ENCODE results near the gene TLK2.
"Not testable (repeated sequence)": the region's sequence is repeated elsewhere in the genome, so short reads cannot be mapped to it uniquely, and the experiment has no call there.

Gene TLK2

DNA sequence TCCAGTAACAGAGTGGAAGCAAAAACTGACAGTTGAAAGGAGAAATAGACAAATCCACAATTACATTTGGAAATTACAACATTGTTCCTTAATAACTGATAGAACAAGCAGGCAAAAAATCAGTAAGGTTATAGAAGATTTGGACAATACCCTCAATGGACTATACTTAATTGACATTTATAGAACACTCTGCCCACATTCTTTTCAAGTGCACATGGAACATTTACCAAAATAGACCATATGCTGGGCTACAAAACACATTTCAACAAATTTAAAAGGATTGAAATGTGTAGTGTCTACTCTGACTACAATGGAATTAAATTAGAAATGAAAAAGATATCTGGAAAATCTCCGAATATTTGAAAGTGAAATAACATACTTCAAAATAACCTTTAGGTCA is 21.8 kb downstream of the TLK2 start:
- not testable (repeated sequence) for H3K36me3 Mint-ChIP-seq (ENCODE audit: low read depth); H3K27ac Mint-ChIP-seq

DNA sequence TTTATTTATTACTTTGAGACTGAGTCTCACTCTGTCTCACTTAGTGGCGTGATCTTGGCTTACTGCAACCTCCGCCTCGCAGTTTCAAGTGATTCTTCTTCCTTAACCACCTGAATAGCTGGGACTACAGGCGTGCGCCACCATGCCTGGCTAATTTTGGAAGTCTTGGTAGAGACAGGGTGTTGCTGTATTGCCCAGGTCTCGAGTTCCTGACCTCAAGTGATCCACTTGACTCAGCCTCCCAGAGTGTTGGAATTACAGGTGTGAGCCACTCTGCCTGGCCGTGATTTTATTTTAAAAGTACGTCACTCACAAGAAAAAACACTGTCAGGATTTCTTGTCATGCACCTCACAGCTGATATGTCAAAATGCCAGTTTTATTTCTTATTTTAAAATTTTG is 26.2 kb downstream of the TLK2 start:
- H3K9me3 Mint-ChIP-seq; H3K36me3 Mint-ChIP-seq (ENCODE audit: low read depth); H3K27ac Mint-ChIP-seq; H3K27me3 Mint-ChIP-seq (ENCODE audit: low read depth); H3K4me3 Mint-ChIP-seq: not testable (repeated sequence)
- peaks cover 12% of the 10 kb centered on the region for H3K4me1 Mint-ChIP-seq

More for the DNA sequence above, 21.8 kb downstream of the TLK2 start:
- H3K9me3 Mint-ChIP-seq; H3K4me3 Mint-ChIP-seq; H3K27me3 Mint-ChIP-seq (ENCODE audit: low read depth); H3K4me1 Mint-ChIP-seq: not testable (repeated sequence)

DNA sequence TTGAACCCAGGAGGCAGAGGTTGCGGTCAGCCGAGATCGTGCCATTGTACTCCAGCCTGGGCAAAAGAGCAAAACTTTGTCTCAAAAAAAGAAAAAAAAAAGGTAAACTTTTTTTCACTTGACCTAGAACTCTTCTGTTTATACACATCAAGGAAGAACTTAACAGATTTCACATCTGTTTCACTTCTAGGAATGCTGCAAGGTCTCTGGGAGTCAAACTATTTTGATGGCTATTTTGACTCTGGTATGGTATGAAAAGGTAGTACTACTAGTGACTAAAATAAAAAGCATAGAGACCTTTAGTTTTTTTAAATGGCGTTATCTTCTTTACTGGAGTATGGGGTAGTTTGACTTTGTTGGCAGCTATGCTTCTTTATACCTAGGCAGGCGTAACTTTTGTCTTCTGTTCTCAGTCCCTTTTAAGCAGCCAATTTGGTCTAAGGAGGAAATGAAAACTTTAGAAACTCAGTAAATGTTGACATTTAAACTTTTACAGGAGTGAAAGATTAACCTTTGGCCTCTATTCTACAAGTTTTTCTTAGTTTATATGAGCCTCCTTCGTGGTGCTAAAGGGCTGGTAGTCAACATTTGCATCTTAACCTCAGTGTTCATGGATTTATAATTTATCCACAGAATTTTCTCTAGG is 28.7 kb downstream of the TLK2 start:
- not testable (repeated sequence) for H3K36me3 Mint-ChIP-seq (ENCODE audit: low read depth); H3K9me3 Mint-ChIP-seq; H3K27me3 Mint-ChIP-seq (ENCODE audit: low read depth); H3K4me3 Mint-ChIP-seq
- peaks cover 12% of the 10 kb centered on the region for H3K4me1 Mint-ChIP-seq
- H3K27ac Mint-ChIP-seq: peak overlapping the region; percentile 41 to 68 (median 55)

DNA sequence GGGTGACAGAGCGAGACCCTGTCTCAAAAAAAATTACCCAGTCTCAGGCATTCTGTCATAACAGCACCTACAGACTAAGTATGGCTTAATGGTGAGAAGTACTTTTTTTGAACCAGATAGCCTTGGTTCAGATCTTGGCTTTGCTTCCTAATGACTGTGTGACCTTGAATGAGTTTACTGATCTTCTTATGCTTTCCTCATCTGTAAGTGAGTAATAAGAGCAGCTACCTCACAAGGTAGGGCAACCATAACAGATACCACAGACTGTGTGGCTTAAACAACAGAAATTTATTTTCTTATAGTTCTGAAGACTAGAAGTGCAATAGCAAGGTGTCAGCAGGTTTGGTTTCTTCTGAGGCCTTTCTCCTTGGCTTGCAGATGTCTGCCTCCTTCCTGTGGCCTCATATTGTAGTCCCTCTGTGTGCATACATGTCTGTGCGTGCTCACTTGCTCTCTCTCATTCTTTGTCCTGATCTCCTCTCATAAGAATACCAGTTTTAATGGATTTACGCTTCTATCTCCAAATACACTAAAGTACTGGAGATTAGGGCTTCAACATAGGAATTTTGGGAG is 31.7 kb downstream of the TLK2 start:
- not testable (repeated sequence) for H3K27ac Mint-ChIP-seq; H3K9me3 Mint-ChIP-seq; H3K27me3 Mint-ChIP-seq (ENCODE audit: low read depth); H3K4me3 Mint-ChIP-seq
- Mint-ChIP-seq H3K4me1 (peaks cover 12% of the 10 kb centered on the region), H3K36me3 (ENCODE audit: low read depth) (peaks cover 12% of the 10 kb centered on the region)

DNA sequence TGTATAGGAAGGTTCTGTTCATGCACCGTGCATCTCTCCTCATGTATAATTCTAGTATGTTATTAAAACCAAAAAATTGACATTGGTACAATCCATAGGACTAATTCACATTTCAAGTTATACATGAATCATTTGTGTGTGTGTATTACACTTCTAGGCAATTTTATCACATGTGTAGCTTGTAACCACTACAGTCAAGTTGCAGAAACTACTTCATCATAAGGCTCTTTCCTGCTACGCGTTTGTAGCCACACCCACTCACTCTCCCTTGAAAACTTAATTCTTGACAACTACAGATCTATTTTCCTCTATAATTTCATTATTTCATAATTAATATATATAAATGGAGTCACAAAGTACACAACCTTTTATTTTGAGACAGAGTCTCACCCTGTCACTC is 32.4 kb downstream of the TLK2 start:
- H3K4me3 Mint-ChIP-seq; H3K27me3 Mint-ChIP-seq (ENCODE audit: low read depth); H3K9me3 Mint-ChIP-seq; H3K27ac Mint-ChIP-seq: not testable (repeated sequence)
- H3K36me3 Mint-ChIP-seq (ENCODE audit: low read depth): peaks cover 13% of the 10 kb centered on the region
- H3K4me1 Mint-ChIP-seq: peaks cover 12% of the 10 kb centered on the region

DNA sequence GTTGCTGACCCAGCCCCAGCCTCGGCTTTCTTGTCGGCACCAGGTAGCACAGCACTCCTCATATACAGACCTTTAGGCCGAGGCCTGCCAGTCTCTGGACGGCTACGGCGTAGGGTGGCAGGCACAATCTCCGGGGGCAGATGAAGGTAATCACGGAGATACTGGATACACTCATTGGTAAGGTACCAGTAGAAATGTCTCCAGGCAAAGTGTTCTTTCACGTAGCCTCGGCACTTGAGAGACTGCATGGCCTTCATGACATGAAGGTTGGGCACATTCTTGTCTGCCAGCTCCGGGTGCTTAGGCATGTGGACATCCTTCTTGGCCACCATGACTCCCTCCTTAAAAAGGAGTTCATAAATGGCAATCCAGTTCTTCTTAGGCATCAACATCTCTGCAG is 37.8 kb downstream of the TLK2 start:
- not testable (repeated sequence) for H3K27me3 Mint-ChIP-seq (ENCODE audit: low read depth); H3K9me3 Mint-ChIP-seq; H3K4me1 Mint-ChIP-seq; H3K4me3 Mint-ChIP-seq; H3K27ac Mint-ChIP-seq
- H3K36me3 Mint-ChIP-seq (ENCODE audit: low read depth): peaks cover 31% of the 10 kb centered on the region

- peaks cover 38% of the 10 kb centered on the region for H3K36me3 Mint-ChIP-seq (ENCODE audit: low read depth)
- not testable (repeated sequence) for H3K4me3 Mint-ChIP-seq; H3K27ac Mint-ChIP-seq; H3K9me3 Mint-ChIP-seq; H3K27me3 Mint-ChIP-seq (ENCODE audit: low read depth); H3K4me1 Mint-ChIP-seq
Observed at GRCh38 chr17:62521295-62521694, 42.7 kb downstream of the TLK2 start.

DNA sequence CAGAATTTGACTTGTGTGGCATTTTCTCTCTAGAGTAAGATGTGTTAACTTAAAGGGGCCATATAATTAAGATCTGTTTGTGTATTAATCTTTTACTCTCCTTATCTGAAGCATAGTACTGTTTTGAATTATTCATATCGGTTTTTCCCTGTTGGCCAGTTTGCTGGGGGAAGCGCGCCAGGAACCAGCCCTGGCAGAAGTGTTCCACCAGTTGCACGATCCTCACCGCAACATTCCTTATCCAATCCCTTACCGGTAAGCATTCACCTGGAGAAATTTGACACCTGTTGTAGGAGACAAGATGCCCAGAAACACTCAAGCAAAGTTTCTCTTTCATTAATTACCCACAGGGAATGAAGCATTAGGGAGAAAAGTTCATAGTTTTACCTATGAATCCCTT is 45.5 kb downstream of the TLK2 start:
- H3K4me1 Mint-ChIP-seq: not testable (repeated sequence)

GRCh38 chr17:62525317-62525716 is 46.7 kb downstream of the TLK2 start:
- H3K4me1 Mint-ChIP-seq; H3K4me3 Mint-ChIP-seq; H3K27me3 Mint-ChIP-seq (ENCODE audit: low read depth); H3K27ac Mint-ChIP-seq; H3K9me3 Mint-ChIP-seq: not testable (repeated sequence)
- peaks cover 55% of the 10 kb centered on the region for H3K36me3 Mint-ChIP-seq (ENCODE audit: low read depth)

More for the DNA sequence above, 45.5 kb downstream of the TLK2 start:
- not testable (repeated sequence) for H3K4me3 Mint-ChIP-seq; H3K9me3 Mint-ChIP-seq; H3K27me3 Mint-ChIP-seq (ENCODE audit: low read depth); H3K27ac Mint-ChIP-seq
- H3K36me3 Mint-ChIP-seq (ENCODE audit: low read depth): peaks cover 51% of the 10 kb centered on the region

- Mint-ChIP-seq H3K9me3 (peaks cover 16% of the 10 kb centered on the region), H3K36me3 (ENCODE audit: low read depth) (peaks cover 61% of the 10 kb centered on the region)
- not testable (repeated sequence) for H3K27me3 Mint-ChIP-seq (ENCODE audit: low read depth); H3K4me3 Mint-ChIP-seq; H3K4me1 Mint-ChIP-seq; H3K27ac Mint-ChIP-seq
Observed at GRCh38 chr17:62530936-62531335, 52.3 kb downstream of the TLK2 start.

- not testable (repeated sequence) for H3K27ac Mint-ChIP-seq; H3K9me3 Mint-ChIP-seq; H3K4me1 Mint-ChIP-seq; H3K27me3 Mint-ChIP-seq (ENCODE audit: low read depth); H3K4me3 Mint-ChIP-seq
- peaks cover 63% of the 10 kb centered on the region for H3K36me3 Mint-ChIP-seq (ENCODE audit: low read depth)
Observed at GRCh38 chr17:62536557-62536956, 57.9 kb downstream of the TLK2 start.

DNA sequence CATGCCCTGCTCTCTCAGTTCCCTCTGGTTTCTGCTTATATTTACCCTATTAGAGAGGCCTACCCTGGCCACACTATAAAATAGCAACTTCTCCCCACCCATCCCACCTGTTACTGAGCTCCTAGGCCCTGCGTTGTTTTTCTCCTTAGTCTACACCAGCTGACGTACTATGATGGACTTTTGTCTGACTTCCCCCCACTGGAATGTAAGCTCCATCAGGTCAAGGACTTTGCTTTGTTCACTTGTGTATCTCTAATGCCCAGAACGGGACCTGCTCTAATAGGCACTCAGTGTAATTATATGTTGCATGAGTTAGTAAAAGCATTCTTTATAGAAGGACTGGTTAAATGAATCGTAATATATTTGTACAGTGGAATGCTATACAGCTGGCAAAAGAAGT is 62.4 kb downstream of the TLK2 start:
- H3K27ac Mint-ChIP-seq; H3K4me1 Mint-ChIP-seq; H3K4me3 Mint-ChIP-seq; H3K9me3 Mint-ChIP-seq; H3K27me3 Mint-ChIP-seq (ENCODE audit: low read depth): not testable (repeated sequence)
- peaks cover 64% of the 10 kb centered on the region for H3K36me3 Mint-ChIP-seq (ENCODE audit: low read depth)

- H3K27me3 Mint-ChIP-seq (ENCODE audit: low read depth); H3K4me3 Mint-ChIP-seq; H3K9me3 Mint-ChIP-seq; H3K4me1 Mint-ChIP-seq; H3K27ac Mint-ChIP-seq: not testable (repeated sequence)
- peaks cover 58% of the 10 kb centered on the region for H3K36me3 Mint-ChIP-seq (ENCODE audit: low read depth)
Observed at GRCh38 chr17:62543278-62543775, 64.7 kb downstream of the TLK2 start.

DNA sequence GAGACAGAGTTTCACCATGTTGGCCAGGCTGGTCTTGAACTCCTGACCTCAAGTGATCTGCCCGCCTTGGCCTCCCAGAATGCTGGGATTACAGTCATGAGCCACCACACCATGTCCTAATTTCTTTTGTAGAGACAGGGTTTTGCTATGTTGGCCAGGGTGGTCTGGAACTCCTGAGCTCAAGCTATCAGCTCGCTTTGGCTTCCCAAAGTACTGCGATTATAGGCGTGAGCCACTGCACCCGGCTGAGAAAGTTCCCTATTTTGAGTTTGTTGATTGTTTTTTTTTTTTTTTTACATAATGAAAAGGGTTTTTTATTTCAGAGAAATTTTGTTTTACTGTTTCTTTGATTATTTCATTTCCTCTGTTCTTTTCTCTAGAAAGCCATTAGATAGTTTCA is 67.4 kb downstream of the TLK2 start:
- H3K9me3 Mint-ChIP-seq; H3K27me3 Mint-ChIP-seq (ENCODE audit: low read depth); H3K4me3 Mint-ChIP-seq; H3K27ac Mint-ChIP-seq; H3K4me1 Mint-ChIP-seq: not testable (repeated sequence)
- peaks cover 42% of the 10 kb centered on the region for H3K36me3 Mint-ChIP-seq (ENCODE audit: low read depth)

Data from nephron (organoid).